HG03108 (cell line): ENCODE measurements around the gene ACTN1.

Experiments
- ATAC-seq: cut with Tn5 transposase; IDR thresholded peaks from one replicate; pipeline ENCODE4 v1.9.1; 2021; ENCODE audit warnings: moderate library complexity; ENCODE audit not compliant: unreplicated experiment

The ACTN1 gene

GRCh38 chr14:68970038-68970612, 9.0 kb downstream of the ACTN1 start:
- no peak for ATAC-seq

DNA sequence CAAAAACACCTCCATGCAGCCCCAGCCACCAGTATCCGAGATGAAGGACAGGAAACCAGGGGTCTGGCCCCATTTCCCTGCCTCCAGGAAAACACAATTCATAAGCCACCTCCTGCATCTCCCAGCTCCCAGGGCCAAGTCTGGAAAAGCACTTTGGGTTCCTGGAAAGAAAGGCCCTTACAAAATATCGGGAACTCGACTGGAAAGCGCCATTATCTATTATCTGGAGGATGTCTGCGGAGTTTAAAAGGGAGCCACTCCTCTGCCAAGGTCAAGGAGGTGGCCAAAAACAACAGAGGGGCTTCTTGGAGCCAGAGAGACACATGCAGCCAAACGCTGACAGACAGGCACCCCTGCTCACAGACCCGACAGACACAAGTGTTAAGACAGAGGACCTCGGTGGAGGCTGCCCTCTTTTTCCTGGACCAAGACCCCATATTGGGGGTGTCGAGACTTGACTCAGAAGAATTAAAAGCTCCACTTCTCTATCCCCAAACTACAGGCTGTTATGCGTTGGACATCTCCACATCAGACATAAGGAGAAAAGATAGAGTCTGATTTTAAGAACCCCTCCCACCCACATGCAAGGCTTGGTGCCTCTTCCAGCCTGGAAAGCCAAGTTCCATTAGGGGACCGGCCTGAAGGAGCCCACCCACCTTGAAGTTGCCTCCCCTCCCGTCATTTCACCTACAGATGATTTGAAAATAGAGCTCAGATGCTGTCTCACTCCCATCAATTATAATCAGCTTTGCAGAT, 9.6 kb downstream of the ACTN1 start:
- no peak for ATAC-seq

DNA sequence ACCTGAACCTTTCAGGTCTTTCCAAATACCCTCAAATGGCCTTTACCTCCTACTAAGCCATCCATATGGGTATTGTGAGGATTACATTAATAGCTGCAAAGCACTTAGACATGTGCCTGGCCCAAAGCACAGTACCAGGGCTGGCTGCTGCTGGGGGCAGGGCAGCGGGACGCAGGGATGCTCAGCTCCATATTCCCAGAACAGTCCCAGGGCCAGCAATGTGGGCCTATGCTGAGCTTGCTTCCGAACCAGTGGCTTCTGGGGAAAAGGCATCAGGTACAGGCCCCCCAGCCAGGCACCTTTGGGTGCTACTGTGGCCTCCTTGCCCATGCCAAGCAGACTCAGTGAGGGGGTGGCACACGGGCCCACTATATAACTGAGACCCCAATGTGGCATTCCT, 10.4 kb downstream of the ACTN1 start:
- ATAC-seq = no peak

GRCh38 chr14:68968051-68968450, 11.1 kb downstream of the ACTN1 start:
- no peak for ATAC-seq

DNA sequence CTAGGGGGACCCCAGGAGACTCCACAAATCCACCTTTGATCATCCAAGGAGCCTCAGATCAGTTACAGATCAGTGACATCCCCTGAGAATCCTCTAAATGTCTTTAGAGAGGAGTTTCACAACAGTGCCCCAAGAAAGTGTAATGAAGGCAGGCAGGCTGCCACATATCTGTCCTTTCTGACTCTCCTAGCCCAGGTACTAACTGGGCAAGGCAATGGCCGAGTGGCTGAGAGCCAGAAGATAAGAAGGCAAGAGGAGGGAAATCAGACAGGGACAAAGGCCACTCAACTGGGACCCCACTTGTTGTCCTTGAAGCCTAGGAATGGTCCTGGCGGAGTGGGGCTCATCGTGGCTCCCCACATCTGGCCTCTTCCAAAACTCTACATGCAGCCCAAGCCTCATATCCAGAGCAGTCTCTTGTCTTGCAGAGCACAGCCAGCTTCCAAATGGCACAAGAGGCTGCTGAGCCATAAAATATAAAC, 11.6 kb downstream of the ACTN1 start:
- no peak for ATAC-seq

- no peak for ATAC-seq
These were observed 12.2 kb downstream of the ACTN1 start for GRCh38 chr14:68966872-68967301.

DNA sequence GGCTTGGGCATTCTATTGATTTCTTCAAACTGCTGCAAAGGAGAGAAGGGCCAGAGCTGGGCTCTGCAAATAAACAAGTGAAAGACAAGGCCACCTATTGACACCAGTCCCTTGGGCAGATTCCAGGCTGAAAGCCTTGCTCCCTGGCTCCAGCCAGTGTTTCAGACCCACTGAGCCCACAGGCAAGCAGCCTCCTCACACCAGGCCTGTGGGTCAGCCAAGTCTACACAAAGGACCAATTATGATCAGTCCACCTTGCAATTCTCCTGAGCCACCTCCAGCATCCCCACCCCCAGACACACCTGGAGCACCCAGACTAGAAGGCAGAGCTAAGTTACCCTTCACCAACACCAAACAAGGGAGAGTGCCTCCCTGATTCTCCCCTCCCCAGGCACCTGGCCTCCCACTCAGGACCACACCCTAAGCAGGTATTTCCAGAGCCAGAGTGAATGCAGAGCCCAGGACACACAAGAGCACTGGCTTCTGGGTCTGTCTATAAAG, 13.8 kb downstream of the ACTN1 start:
- ATAC-seq = no peak

GRCh38 chr14:68964300-68965093, 14.6 kb downstream of the ACTN1 start:
- ATAC-seq = no peak

- ATAC-seq = no peak
These were observed 16.4 kb downstream of the ACTN1 start for GRCh38 chr14:68962681-68963080.

DNA sequence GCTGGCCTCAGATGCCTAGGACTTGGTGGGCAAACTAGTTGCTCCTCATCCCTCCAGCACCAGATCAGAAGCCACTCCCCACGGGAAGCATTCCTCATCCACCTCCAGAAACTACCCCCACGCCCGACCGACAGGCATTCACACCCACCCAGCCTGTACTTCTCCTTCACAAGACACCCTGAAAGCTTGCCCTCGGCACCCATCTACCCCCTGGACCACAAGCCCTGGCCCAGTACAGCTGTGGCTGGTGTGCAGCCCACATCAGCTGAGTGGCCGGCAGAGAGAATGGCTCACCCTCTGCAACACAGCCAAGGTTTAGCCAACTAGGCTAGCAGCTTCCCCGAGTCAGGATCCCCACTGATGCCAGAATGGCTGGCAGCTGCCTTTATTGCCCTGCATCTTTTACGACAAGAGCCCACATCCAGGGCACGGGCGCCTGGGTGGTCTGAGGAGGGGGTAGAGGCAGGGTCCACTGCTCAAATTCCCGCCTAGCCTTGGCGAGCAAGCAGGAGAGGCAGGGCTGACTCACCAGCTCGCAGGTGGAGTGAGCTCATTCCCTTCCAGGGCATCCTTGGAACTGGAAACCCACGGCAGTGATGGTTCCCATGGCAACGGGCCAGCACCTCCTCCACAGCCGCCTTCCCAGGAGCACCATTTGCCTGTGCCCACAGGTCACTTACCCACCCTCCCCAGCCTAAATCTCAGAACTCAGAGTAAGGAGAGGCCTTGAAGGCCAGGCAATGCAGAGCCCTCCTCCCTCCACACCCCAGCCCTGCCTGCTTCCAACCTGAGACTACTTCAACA, 17.1 kb downstream of the ACTN1 start:
- no peak for ATAC-seq

DNA sequence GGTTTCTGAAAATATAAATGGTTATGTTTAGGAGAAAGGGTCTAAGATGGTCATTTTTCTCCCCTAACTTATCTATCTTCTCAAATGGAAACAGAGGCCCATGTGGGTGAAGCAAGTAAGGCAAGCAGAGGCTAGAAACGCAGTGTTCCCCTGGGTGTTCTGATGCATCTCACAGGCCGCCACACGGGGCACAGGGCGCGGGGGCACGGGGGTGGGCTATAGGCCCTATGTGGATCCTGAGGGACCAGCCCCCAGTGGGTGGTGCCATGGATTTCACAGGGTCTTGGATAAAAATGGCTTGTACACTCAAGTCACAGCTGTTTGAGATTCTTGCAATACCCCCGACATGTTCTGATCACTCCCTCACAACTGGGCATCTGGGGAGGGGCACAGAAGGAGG, 17.7 kb downstream of the ACTN1 start:
- no peak for ATAC-seq

DNA sequence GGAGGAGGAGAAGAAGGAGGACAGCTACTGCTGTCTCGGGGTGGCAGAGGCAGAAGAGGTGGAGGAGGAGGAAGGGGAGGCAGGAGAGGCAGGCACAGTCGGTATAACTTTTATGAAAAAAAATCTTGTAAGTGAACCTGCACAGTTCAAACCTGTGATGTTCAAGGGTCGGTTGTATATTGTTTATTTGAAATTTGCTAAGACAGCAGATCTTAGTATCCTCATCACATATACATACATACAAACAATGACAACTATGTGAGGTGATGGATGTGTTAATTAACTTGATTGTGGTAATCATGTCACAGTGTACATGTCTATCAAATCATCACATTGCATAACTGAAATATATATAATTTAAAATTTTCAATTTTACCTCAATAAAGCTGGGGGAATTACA, 19.0 kb downstream of the ACTN1 start:
- no peak for ATAC-seq

DNA sequence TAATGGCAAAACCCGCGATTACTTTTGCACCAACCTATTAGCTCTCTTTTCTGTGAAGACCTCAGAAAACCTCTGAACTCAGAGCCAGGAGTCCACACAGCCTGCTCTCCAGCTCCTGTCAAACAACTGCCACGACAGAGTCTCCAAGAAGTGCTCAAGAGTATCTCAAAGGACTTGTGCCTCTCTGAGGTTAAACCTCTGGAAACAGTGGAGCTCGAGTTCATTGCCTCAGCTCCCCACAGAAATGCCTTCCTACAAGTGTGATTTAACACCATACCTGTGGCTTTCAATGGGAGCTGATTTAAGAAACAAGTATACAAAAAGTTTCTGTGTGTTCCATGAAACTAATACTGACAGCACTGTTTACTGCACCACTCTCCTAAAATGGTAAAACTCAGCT, 20.1 kb downstream of the ACTN1 start:
- no peak for ATAC-seq

DNA sequence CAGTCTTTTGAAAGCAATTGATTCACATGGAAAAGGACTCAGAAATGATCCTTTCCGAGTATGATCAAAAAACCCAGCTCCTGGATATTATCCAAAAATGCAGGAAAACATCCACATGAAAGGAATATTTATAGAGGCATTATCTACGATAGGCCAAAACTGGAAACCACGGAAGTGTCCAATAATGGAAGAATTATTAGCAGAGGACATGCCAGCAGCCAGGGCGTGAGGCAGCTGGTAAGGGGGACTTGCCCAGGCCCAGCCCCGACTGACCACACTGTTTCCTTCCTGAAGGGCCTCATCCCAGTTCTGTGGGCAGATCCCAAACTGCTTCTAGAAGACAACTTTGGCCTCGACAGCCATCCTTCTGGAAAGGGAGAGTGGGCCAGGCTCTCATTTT, 20.5 kb downstream of the ACTN1 start:
- no peak for ATAC-seq

- no peak for ATAC-seq
These were observed 21.3 kb downstream of the ACTN1 start for GRCh38 chr14:68957775-68958174.

GRCh38 chr14:68956724-68957123, 22.4 kb downstream of the ACTN1 start:
- ATAC-seq = no peak

DNA sequence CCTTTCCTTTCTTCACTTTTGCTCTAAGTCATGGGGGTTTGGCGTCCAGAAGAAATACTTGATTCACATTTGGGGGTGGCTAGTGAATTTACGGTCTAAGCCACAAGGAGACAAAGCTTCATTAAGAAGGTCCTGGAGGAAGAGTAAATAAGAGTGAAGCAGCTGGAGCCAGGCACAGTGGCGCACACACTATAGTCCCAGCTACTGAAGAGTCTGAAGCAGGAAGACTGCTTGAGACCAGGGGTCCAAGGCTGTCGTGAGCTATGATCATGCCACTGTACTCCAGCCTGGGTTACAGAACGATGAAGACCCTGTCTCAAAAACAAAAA, 23.3 kb downstream of the ACTN1 start:
- ATAC-seq = no peak

- ATAC-seq = no peak
These were observed 23.8 kb downstream of the ACTN1 start for GRCh38 chr14:68955164-68955850.

DNA sequence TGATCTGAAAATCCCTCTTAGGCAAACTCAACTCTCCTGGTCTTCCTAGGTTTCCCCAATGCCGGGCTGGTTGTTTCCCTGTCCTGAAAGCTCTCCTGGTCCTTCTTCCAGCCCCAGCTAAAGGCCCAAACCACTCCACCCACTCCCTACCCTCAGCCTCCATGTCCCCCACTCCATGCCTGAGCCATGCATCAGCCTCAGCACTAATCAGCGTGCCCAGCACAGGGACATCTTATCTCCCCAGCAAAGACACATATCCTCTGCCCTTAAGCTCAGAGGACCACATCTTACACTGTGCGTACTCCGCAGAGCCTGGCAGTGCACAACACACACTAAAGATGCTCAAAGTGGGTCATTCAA, 25.9 kb downstream of the ACTN1 start:
- no peak for ATAC-seq

DNA sequence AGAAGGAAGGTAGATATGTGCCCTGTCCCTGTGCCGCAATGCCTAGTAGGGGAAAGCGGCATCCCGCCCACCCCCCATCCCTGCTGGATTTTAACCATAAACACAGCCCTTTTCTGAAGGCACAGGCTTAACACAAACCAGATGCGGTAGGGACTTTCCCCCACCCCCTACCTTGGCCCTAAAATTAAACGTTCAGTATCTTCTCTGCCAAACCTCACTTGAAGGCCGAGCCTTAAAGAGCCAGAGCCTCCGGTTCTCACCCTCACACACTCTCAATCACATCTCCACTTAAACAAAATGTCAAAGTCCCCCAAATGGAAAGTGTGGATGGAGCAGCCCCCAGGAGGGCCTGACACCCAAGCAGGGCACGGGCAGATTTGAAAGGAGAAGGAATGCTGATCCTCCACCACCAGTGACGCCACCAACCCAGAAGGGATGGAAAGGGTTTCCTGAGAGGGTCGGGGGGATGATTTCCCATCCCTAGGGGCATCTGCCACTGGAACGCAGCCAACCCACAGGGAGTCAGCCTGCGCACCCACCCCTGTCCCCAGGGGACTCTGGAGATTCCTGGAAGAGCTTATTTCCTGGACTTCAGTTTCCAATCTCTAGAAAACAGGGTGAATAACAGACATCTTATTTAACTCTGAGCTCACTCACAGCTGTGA, 26.4 kb downstream of the ACTN1 start:
- no peak for ATAC-seq
